ENCODE measurements around the gene NCR3LG1.
"Not testable (repeated sequence)": the region's sequence is repeated elsewhere in the genome, so short reads cannot be mapped to it uniquely, and the experiment has no call there.

Gene NCR3LG1

DNA sequence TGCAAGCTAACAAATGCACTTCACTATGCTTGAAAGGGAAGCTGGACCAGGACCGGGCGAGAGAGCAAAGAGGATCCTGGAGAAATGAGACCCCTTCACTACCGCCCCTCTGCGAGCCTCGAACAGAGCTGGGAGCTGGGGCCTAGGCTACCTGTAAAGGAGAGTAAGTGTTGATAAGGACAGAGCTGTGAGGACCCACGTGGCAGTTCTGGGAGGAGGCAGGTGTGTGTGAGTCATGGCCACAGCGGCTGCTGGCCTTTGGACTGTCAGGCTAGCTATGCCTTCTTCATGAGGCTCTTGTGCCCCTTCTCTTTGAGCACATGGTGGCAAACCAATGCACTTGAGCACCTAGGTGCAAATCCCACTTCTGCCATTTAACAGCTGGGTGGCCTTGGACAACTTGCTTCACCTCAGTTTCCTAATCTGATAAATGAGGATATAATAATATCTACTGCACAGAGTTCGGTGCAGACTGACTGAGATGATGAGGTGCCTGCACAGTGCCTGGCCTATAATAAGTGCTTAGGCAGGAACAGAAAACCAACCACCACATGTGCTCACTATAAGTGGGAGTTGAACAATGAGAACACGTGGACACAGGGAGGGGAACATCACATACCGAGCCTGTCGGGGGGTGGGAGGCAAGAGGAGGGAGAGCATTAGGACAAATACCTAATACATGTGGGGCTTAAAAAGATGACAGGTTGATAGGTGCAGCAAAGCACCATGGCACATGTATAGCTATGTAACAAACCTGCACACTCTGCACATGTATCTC lies 72.1 kb downstream of the NCR3LG1 start:
- Histone ChIP-seq H4K20me1 (ENCODE audit: insufficient read depth, low read length) (no peaks in the 10 kb centered on the region), H3K4me2 (ENCODE audit: low read length) (no peak overlapping the region), H3F3A (ENCODE audit: insufficient read depth, low read length) (no peaks in the 10 kb centered on the region), H3K4me3 (ENCODE audit: low read depth, low read length, poor library complexity, severe bottlenecking) (no peak overlapping the region), H3K79me2 (ENCODE audit: insufficient read depth, low read length) (no peaks in the 10 kb centered on the region), H3K4me1 (ENCODE audit: insufficient read depth, low read length, severe bottlenecking) (no peaks in the 10 kb centered on the region), H3K27ac (ENCODE audit: low read depth, low read length, poor library complexity, severe bottlenecking) (no peak overlapping the region), H3K36me3 (ENCODE audit: insufficient read depth, low read length) (no peaks in the 10 kb centered on the region), H3K9me3 (ENCODE audit: low read length) (no peaks in the 10 kb centered on the region), H3K9ac (ENCODE audit: low read length) (no peak overlapping the region), H3K27me3 (ENCODE audit: insufficient read depth, low read length) (peaks cover 26% of the 10 kb centered on the region), H2AFZ (ENCODE audit: low read length) (no peak overlapping the region), H3K9me2 (ENCODE audit: low read depth, low read length) (no peaks in the 10 kb centered on the region)
- TF ChIP-seq EZH2 (IDR thresholded peaks at IDR 0.05; ENCODE audit: borderline replicate concordance, low read length) = no peak

DNA sequence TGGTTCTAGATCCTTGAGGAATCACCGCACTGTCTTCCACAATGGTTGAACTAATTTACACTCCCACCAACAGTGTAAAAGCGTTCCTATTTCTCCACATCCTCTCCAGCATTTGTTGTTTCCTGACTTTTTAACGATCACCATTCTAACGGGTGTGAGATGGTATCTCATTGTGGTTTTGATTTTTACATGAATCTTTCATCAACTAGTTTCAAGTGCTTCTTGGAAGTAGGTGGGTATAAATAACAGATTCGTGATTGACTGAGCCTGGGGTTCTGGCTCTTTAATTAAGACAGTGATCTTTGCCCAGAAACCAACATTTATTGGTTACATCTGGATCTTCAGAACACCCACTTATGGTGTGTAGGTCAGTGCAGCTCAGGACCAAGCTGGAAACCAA lies 74.6 kb downstream of the NCR3LG1 start:
- not testable (repeated sequence) for H3K79me2 ChIP-seq (ENCODE audit: insufficient read depth, low read length); H3K36me3 ChIP-seq (ENCODE audit: insufficient read depth, low read length); H3K4me3 ChIP-seq (ENCODE audit: low read depth, low read length, poor library complexity, severe bottlenecking); H4K20me1 ChIP-seq (ENCODE audit: insufficient read depth, low read length); H3K9ac ChIP-seq (ENCODE audit: low read length); H3K4me2 ChIP-seq (ENCODE audit: low read length); H3K9me2 ChIP-seq (ENCODE audit: low read depth, low read length); H3K9me3 ChIP-seq (ENCODE audit: low read length); H3K27ac ChIP-seq (ENCODE audit: low read depth, low read length, poor library complexity, severe bottlenecking); H3F3A ChIP-seq (ENCODE audit: insufficient read depth, low read length); H3K4me1 ChIP-seq (ENCODE audit: insufficient read depth, low read length, severe bottlenecking); H2AFZ ChIP-seq (ENCODE audit: low read length)
- peaks cover 14% of the 10 kb centered on the region; the same call in 1 of the 2 replicates for H3K27me3 ChIP-seq (ENCODE audit: insufficient read depth, low read length)

Data from OCI-LY1 (cell line).